HCT116 (cell line): ENCODE data around the gene CBX4. TPM values are rescaled to one million over a fixed set of nuclear protein-coding genes. Genes with fewer than 3 reads are reported as not detected.

Experiments
- EGR1 ChIP-seq: IDR thresholded peaks from 2 replicates; pipeline ENCODE4 v1.6.1; 2012; ENCODE audit warnings: low read depth
- EZH2 ChIP-seq: fragments of 200-600 bp; sonication (generic); IDR thresholded peaks from 2 replicates; pipeline ENCODE4 v1.6.1; 2017; ENCODE audit warnings: antibody characterized with exemption, mixed run types
- FOSL1 ChIP-seq: IDR thresholded peaks from 2 replicates; pipeline ENCODE4 v1.6.1; 2012; ENCODE audit warnings: low read depth
- JUND ChIP-seq: IDR thresholded peaks from 2 replicates; pipeline ENCODE4 v1.6.1; 2012
- POLR2AphosphoS5 ChIP-seq: IDR thresholded peaks from 2 replicates; pipeline ENCODE4 v1.6.1; 2011; ENCODE audit warnings: mild to moderate bottlenecking, low read depth, low read length, moderate library complexity
- RAD21 ChIP-seq: IDR thresholded peaks from 2 replicates; pipeline ENCODE4 v1.6.1; 2012; ENCODE audit warnings: low read depth, mild to moderate bottlenecking
- SRF ChIP-seq: IDR thresholded peaks from 2 replicates; pipeline ENCODE4 v1.6.1; 2012; ENCODE audit warnings: low read depth
- TCF7L2 ChIP-seq: IDR thresholded peaks from 2 replicates; pipeline ENCODE4 v1.7.0; 2011; ENCODE audit warnings: borderline replicate concordance, inconsistent platforms; ENCODE audit not compliant: insufficient read depth, insufficient read length; ENCODE audit errors: extremely low read depth
- YY1 ChIP-seq: IDR thresholded peaks from 2 replicates; pipeline ENCODE4 v1.6.1; 2011; ENCODE audit warnings: low read length, low read depth, moderate library complexity, mild to moderate bottlenecking; ENCODE audit not compliant: insufficient replicate concordance; ENCODE audit errors: extremely low read depth
- total RNA-seq: library from RNA; stranded (reverse); gene quantifications from one replicate; pipeline ENCODE4 v1.2.1, GENCODE V29; 2021; ENCODE audit not compliant: unreplicated experiment
- TF ChIP-seq, protein P1 (sequence below): IDR thresholded peaks from 2 replicates; pipeline ENCODE4 v1.6.1; 2012; ENCODE audit warnings: low read depth
- TF ChIP-seq, protein P2 (sequence below): IDR thresholded peaks from 2 replicates; pipeline ENCODE4 v1.6.1; 2012

The CBX4 gene
- total RNA-seq, 1 experiment from 2014 or later, result 60.9 TPM

DNA sequence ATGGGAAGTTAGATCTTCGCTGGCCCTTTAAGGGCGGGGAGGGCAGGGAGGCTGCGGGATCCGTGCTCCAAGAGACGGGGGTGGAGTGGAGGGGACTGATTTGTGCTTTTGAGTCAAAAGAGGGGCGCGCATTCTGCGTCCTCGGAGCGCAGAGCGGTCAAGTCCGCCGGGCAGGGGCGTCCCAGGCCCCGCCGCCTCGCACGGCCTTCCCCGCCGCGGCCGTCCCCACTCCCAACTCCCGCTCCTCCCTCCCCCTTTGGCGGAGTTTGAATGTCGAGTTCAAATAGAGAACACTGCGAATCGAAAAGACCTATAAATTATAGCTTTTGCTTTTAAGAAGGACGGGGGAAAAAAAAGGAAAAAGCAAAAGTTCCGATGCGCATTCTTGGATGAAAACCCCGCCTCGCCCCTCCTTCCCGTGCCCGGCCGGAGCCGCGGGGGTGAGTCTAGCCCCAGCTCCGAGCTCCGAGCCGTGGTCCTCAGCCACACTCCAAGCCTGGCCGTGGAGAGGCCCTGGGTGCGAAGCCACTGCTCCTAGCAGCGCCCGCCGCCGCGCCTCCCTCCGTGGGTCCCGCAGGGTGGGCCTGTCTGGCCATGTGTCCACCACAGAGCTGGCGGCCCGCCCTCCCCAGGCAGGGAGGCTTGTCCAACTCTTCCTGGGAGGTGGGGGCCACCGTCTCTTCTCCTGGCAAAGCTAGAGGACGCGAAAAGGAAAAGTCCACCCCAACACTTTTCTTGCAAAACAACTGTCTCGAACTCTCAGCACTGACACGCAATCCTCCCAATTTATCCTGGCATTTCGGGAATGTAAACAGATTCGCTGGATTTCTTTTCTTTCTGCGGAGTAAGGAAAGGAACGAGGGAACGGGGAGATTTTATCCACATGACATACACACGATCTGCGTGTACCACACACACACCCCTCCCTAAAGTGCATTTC is 46.0 kb downstream of the CBX4 start (continued):
- TF ChIP-seq, protein P1, sequence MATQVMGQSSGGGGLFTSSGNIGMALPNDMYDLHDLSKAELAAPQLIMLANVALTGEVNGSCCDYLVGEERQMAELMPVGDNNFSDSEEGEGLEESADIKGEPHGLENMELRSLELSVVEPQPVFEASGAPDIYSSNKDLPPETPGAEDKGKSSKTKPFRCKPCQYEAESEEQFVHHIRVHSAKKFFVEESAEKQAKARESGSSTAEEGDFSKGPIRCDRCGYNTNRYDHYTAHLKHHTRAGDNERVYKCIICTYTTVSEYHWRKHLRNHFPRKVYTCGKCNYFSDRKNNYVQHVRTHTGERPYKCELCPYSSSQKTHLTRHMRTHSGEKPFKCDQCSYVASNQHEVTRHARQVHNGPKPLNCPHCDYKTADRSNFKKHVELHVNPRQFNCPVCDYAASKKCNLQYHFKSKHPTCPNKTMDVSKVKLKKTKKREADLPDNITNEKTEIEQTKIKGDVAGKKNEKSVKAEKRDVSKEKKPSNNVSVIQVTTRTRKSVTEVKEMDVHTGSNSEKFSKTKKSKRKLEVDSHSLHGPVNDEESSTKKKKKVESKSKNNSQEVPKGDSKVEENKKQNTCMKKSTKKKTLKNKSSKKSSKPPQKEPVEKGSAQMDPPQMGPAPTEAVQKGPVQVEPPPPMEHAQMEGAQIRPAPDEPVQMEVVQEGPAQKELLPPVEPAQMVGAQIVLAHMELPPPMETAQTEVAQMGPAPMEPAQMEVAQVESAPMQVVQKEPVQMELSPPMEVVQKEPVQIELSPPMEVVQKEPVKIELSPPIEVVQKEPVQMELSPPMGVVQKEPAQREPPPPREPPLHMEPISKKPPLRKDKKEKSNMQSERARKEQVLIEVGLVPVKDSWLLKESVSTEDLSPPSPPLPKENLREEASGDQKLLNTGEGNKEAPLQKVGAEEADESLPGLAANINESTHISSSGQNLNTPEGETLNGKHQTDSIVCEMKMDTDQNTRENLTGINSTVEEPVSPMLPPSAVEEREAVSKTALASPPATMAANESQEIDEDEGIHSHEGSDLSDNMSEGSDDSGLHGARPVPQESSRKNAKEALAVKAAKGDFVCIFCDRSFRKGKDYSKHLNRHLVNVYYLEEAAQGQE, result no peak
- TF ChIP-seq EGR1 (no peak), EZH2 (no peak), FOSL1 (no peak), POLR2AphosphoS5 (no peak), JUND (no peak), SRF (no peak), TCF7L2 (no peak), RAD21 (no peak), YY1 (no peak)
- TF ChIP-seq, protein P2, sequence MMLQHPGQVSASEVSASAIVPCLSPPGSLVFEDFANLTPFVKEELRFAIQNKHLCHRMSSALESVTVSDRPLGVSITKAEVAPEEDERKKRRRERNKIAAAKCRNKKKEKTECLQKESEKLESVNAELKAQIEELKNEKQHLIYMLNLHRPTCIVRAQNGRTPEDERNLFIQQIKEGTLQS, result no peak
